ENCODE measurements around the gene DCTN2.
"Not testable (repeated sequence)": the region's sequence is repeated elsewhere in the genome, so short reads cannot be mapped to it uniquely, and the experiment has no call there.

DNA sequence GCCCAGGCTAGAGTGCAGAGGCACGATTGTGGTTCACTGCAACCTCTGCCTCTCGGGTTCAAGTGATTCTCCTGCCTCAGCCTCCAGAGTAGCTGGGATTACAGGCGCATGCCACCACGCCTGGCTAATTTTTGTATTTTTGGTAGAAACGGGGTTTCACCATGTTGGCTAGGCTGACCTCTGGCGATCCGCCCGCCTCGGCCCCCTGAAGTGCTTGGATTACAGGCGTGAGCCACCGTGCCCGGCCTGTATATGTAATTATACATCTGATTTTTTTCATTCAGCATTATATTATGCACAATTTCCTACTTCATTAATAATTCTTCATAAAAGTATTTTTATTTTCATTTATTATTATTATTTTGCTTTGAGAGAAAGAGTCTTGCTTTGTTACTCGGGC is 23.4 kb upstream of the DCTN2 start:
- TF ChIP-seq POLR2A (IDR thresholded peaks at IDR 0.05), result not testable (repeated sequence)
- TF ChIP-seq, protein P1, sequence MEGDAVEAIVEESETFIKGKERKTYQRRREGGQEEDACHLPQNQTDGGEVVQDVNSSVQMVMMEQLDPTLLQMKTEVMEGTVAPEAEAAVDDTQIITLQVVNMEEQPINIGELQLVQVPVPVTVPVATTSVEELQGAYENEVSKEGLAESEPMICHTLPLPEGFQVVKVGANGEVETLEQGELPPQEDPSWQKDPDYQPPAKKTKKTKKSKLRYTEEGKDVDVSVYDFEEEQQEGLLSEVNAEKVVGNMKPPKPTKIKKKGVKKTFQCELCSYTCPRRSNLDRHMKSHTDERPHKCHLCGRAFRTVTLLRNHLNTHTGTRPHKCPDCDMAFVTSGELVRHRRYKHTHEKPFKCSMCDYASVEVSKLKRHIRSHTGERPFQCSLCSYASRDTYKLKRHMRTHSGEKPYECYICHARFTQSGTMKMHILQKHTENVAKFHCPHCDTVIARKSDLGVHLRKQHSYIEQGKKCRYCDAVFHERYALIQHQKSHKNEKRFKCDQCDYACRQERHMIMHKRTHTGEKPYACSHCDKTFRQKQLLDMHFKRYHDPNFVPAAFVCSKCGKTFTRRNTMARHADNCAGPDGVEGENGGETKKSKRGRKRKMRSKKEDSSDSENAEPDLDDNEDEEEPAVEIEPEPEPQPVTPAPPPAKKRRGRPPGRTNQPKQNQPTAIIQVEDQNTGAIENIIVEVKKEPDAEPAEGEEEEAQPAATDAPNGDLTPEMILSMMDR (IDR thresholded peaks at IDR 0.05), result not testable (repeated sequence)

Measured in Peyer's patch (tissue), 4 donors.